K562 (cell line): ENCODE measurements around the gene GSTA4. TPM values are rescaled to one million over a fixed set of nuclear protein-coding genes. Genes with fewer than 3 reads are reported as not detected.

ENCODE experiments used
- ATAC-seq: fragments of 200-7000 bp; cut with Tn5 transposase; 3 replicates; pipeline ENCODE4 v1.9.1; 2020; ENCODE audit warnings: moderate library complexity
- BruUV-seq: library from RNA; stranded (reverse); fragments of 400-500 nt; replicated peaks from 2 replicates; lab custom pipeline; 2021; lab: Mats Ljungman, UMichigan
- CTCF ChIA-PET: fragments of 300-600 bp; formaldehyde crosslinking; extraction: SDS; loops from one replicate; lab custom pipeline; 2021; ENCODE audit warnings: low intra/inter-chr PET ratio; lab: Yijun Ruan, JAX
- POLR2A ChIA-PET: fragments of 300-600, 350-650 bp; sonication (Branson Sonifier 250); formaldehyde crosslinking; extraction: SDS; loops from one replicate; lab custom pipeline; 2021; ENCODE audit warnings: antibody characterized with exemption, inconsistent platforms; lab: Yijun Ruan, JAX
- DNase-seq, 4 experiments: peaks; one replicate each; pipeline versions ENCODE4 v3.0.0 to v3.0.0-alpha.2; 2011 to 2018; ENCODE audit warnings: low spot score in 3 of 4, mixed read lengths in 3 of 4; ENCODE audit errors: extremely low read depth in 1 of 4
- FAIRE-seq: peaks from 2 replicates; lab custom pipeline; 2011; peaks lifted over from hg19 to GRCh38; lab: Jason Lieb, UNC
- H2AFZ ChIP-seq: 2 replicates; pipeline ENCODE4 v1.6.0; 2011; ENCODE audit warnings: low read depth, low read length, control low read depth, inconsistent platforms
- H3K27ac ChIP-seq: fragments of 200-600 bp; 3 replicates; pipeline ENCODE4 v1.8.0; 2011; ENCODE audit warnings: low read depth, mild to moderate bottlenecking, control low read depth, inconsistent platforms, low read length, moderate library complexity, mixed read lengths; ENCODE audit errors: extremely low read depth
- H3K27me3 ChIP-seq, 2 experiments: fragments of 300-600 bp in 1 of 2; 2 replicates in 1 of 2; 3 replicates in 1 of 2; pipeline versions ENCODE4 v1.6.0 to v1.8.0; 2011; ENCODE audit warnings: inconsistent platforms in 2 of 2, low read length in 2 of 2, mild to moderate bottlenecking in 1 of 2, mixed read lengths in 1 of 2, moderate library complexity in 1 of 2; ENCODE audit not compliant: control insufficient read depth in 2 of 2, insufficient read depth in 2 of 2
- H3K36me3 ChIP-seq: fragments of 300-600 bp; 3 replicates; pipeline ENCODE4 v1.8.0; 2011; ENCODE audit warnings: mild to moderate bottlenecking, low read length, inconsistent platforms; ENCODE audit not compliant: control insufficient read depth, insufficient read depth
- H3K4me1 ChIP-seq, 2 experiments: fragments of 200-600 bp in 1 of 2; replicated peaks in 1 of 2; 2 replicates in 1 of 2; 3 replicates in 1 of 2; pipeline versions ENCODE4 v1.5.1 to v1.8.0; 2011; ENCODE audit warnings: inconsistent platforms in 2 of 2, low read length in 2 of 2, mild to moderate bottlenecking in 1 of 2, mixed read lengths in 1 of 2, moderate library complexity in 1 of 2; ENCODE audit not compliant: control insufficient read depth in 2 of 2, insufficient read depth in 2 of 2
- H3K4me2 ChIP-seq: 2 replicates; pipeline ENCODE4 v1.6.1; 2011; ENCODE audit warnings: low read length, control low read depth, inconsistent platforms, mixed read lengths; ENCODE audit not compliant: insufficient read depth
- H3K4me3 ChIP-seq: fragments of 200-600 bp; sonication (generic), shearing (Covaris generic); 2 replicates; pipeline ENCODE4 v1.5.1; 2016; ENCODE audit warnings: control low read depth, inconsistent platforms
- H3K79me2 ChIP-seq: fragments of 200-600 bp; 3 replicates; pipeline ENCODE4 v1.8.0; 2011; ENCODE audit warnings: low read length, inconsistent platforms; ENCODE audit not compliant: control insufficient read depth, insufficient read depth
- H3K9ac ChIP-seq, 2 experiments: 2 replicates each; pipeline versions ENCODE4 v1.6.0 to v1.6.1; 2011; ENCODE audit warnings: low read depth in 2 of 2, low read length in 2 of 2, control low read depth in 1 of 2, inconsistent platforms in 1 of 2, mild to moderate bottlenecking in 1 of 2, mixed read lengths in 1 of 2; ENCODE audit not compliant: insufficient read depth in 1 of 2
- H3K9me1 ChIP-seq: one replicate; pipeline ENCODE4 v1.6.0; 2011; ENCODE audit warnings: inconsistent platforms, mild to moderate bottlenecking, low read length, moderate library complexity; ENCODE audit not compliant: control insufficient read depth, insufficient read depth
- H3K9me3 ChIP-seq: replicated peaks from 2 replicates; pipeline ENCODE4 v1.5.1; 2011; ENCODE audit warnings: low read depth, low read length, inconsistent platforms; ENCODE audit not compliant: control insufficient read depth, insufficient read depth
- H4K20me1 ChIP-seq: replicated peaks from 2 replicates; pipeline ENCODE4 v1.6.1; 2011; ENCODE audit warnings: low read length, inconsistent platforms, mixed read lengths; ENCODE audit not compliant: control insufficient read depth, insufficient read depth
- ATF7 ChIP-seq: fragments of 450-650 bp; IDR thresholded peaks from 2 replicates; pipeline ENCODE4 v1.7.1; 2014; ENCODE audit warnings: mild to moderate bottlenecking, moderate library complexity
- CEBPG ChIP-seq, 3 experiments: fragments of 200-800 bp in 1 of 3; sonication (Bioruptor generic) in 1 of 3; sonication (generic) in 1 of 3; formaldehyde crosslinking in 1 of 3; IDR thresholded peaks in 2 of 3; conservative IDR thresholded peaks in 1 of 3; 2 replicates each; pipeline versions ENCODE4 v1.6.1 to v1.8.0; 2016 to 2022; ENCODE audit warnings: missing compliant biosample characterization in 2 of 3, missing genetic modification characterization in 2 of 3, mild to moderate bottlenecking in 1 of 3, missing genetic modification reagents in 1 of 3
- ESRRA ChIP-seq: fragments of 450-650 bp; IDR thresholded peaks from 2 replicates; pipeline ENCODE4 v1.6.1; 2014; ENCODE audit warnings: low read depth, mild to moderate bottlenecking, moderate library complexity, borderline replicate concordance
- GABPB1 ChIP-seq: sonication (generic); formaldehyde crosslinking; IDR thresholded peaks from 2 replicates; pipeline ENCODE4 v1.8.0; 2022; ENCODE audit warnings: mild to moderate bottlenecking, missing genetic modification reagents
- HMG20B ChIP-seq: fragments of 250-450 bp; sonication (Bioruptor Pico); IDR thresholded peaks from 2 replicates; pipeline ENCODE4 v1.5.0; 2021; ENCODE audit warnings: mild to moderate bottlenecking
- NFATC3 ChIP-seq: fragments of 450-650 bp; IDR thresholded peaks from 2 replicates; pipeline ENCODE4 v1.6.1; 2017; ENCODE audit warnings: mild to moderate bottlenecking
- POLR2G ChIP-seq: fragments of 200-400 bp; formaldehyde crosslinking; IDR thresholded peaks from 2 replicates; pipeline ENCODE4 v1.6.1; 2017; ENCODE audit warnings: low read depth, mild to moderate bottlenecking, antibody characterized with exemption, low read length, moderate library complexity
- RBBP5 ChIP-seq: fragments of 200-600 bp; sonication (generic); IDR thresholded peaks from 2 replicates; pipeline ENCODE4 v1.6.1; 2012; ENCODE audit warnings: borderline replicate concordance, mild to moderate bottlenecking, low read length, control low read depth, inconsistent platforms; ENCODE audit not compliant: insufficient read depth, poor library complexity, severe bottlenecking
- ZNF57 ChIP-seq: fragments of 450-650 bp; formaldehyde crosslinking; IDR thresholded peaks from 2 replicates; pipeline ENCODE4 v1.4.0; 2020; ENCODE audit warnings: mild to moderate bottlenecking, moderate library complexity
- ZNF785 ChIP-seq: fragments of 250-450 bp; sonication (Bioruptor Pico); IDR thresholded peaks from 2 replicates; pipeline ENCODE4 v1.4.0; 2020; ENCODE audit warnings: mild to moderate bottlenecking
- WGBS: fragments of 100-300 bp; shearing (Covaris generic); methylation state at CpG from one replicate; pipeline ENCODE4 v1.1.6; 2016; ENCODE audit warnings: low coverage, mixed read lengths; ENCODE audit not compliant: insufficient coverage; ENCODE audit errors: missing lambda C conversion rate; 5-methylcytosine and 5-hydroxymethylcytosine counted together
- in situ Hi-C: fragments of 300-500 bp; cut with MboI; formaldehyde crosslinking; loops from 4 replicates; pipeline ENCODE4 v1.15.0; 2018; ENCODE audit warnings: inconsistent platforms, mixed read lengths
- intact Hi-C: fragments of 100-400 bp; cut with micrococcal nuclease; formaldehyde crosslinking; loops from 2 replicates; pipeline ENCODE4 v1.14.2; 2022
- polyA plus RNA-seq, 8 experiments: library from polyadenylated mRNA; depleted of rRNA in 4 of 8; stranded (reverse) in 5 of 8; unstranded in 3 of 8; fragments of >200 nt; fragmentation: Nextera tagmentation in 2 of 8; fragmentation: Illumina TruSeq in 1 of 8; extraction: Ambion mirVana in 2 of 8; extraction: Trizol in 1 of 8; gene quantifications; 2 replicates each; pipeline versions ENCODE4 v1.2.1 to v1.2.3, GENCODE V29; 2011 to 2014; ENCODE audit warnings: inconsistent platforms in 1 of 8, missing spikeins in 1 of 8
- total RNA-seq, 7 experiments: library from RNA; depleted of rRNA in 6 of 7; stranded (reverse); fragments of >200 nt in 6 of 7; fragmentation: Illumina TruSeq in 2 of 7; extraction: Trizol in 2 of 7; gene quantifications; 2 replicates each; pipeline versions ENCODE4 v1.2.1 to v1.2.3, GENCODE V29; 2011 to 2021; ENCODE audit warnings: low replicate concordance in 1 of 7
- TF ChIP-seq, protein P1 (sequence below): fragments of 250-450 bp; sonication (Bioruptor Pico); IDR thresholded peaks from 2 replicates; pipeline ENCODE4 v1.4.0; 2020; ENCODE audit warnings: mild to moderate bottlenecking, moderate library complexity

Gene GSTA4
- total and polyA plus RNA-seq, 9 of the 15 experiments (the other 6 are each of a cell fraction or from before 2014, with no cell fraction given): 0.89 to 4.0 (median 2.0) TPM

DNA sequence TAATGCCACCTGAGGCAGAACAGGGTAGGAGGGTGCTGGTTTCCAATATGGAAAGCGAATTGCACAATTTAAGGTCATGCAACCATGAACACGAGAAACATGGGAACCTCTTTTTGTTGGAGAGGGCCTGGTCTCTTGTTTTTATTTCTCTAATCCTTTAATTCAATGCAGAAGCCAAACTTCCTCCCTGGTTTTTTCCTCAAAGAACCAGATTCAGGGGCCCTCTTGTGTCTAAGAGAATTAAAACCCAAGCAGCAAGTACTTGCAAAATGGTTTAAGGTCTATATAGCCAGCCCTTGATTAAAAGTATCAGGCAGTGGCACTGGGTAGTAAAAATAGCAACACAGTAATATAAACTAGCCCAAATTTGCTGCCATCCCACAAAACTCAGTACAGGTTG, 19.5 kb downstream of the GSTA4 start:
- ATAC-seq: no peak
- H3K4me3 ChIP-seq: no peak overlapping the region
- no peaks in the 10 kb centered on the region for H3K79me2 ChIP-seq
- BruUV-seq: no TSS peak
- no peaks in the 10 kb centered on the region for H3K9me1 ChIP-seq
- H3K4me1 ChIP-seq: no peaks in the 10 kb centered on the region; a peak in 2 of 5 replicates
- no peak overlapping the region for H3K27ac ChIP-seq
- no peak for DNase-seq
- H3K27me3 ChIP-seq: no peaks in the 10 kb centered on the region; a peak in 2 of 5 replicates
- no peaks in the 10 kb centered on the region for H3K36me3 ChIP-seq
- 9% methylated on average over 2 of the region's 2 CpGs for WGBS
- H3K9ac ChIP-seq: no peak overlapping the region
- no peaks in the 10 kb centered on the region for H4K20me1 ChIP-seq
- H3K4me2 ChIP-seq: no peak overlapping the region
- FAIRE-seq: no peak
- in situ Hi-C loops: no loop called here
- intact Hi-C loops: no loop called here
- ChIA-PET POLR2A (no interaction called here), CTCF (no interaction called here)
- TF ChIP-seq CEBPG (CRISPR knock-in tag; IDR thresholded peaks at IDR 0.05) (no peak), CEBPG (tag; conservative IDR thresholded peaks at IDR 0.05 in 1 of 2, IDR thresholded peaks at IDR 0.05 in 1 of 2) (0 out of 4 replicates have a peak, but pooled peaks of 1 of the 2 experiments have one; percentile 13), ATF7 (no peak)
- no peaks in the 10 kb centered on the region for H3K9me3 ChIP-seq
- H2AFZ ChIP-seq: no peak overlapping the region

DNA sequence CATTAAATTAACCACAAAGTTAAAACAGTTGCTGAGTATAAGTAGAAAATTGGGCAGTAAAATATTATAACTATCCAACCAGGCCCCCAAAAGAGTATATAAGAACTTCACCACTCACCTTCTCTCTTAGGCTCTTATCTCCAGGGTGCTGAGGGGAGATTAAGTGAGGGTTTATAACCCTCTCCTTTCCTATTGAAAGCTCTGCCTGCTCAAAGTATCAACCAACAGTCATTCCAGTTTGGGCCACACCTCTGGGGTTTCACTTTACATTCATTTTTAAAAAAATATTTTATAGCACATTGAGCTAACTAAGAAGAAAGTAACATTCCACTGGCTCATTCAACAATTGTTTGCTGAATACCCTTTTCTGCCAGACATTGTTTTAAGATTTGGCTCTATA, 22.1 kb downstream of the GSTA4 start:
- H3K9me1 ChIP-seq: no peaks in the 10 kb centered on the region
- no peaks in the 10 kb centered on the region for H3K79me2 ChIP-seq
- no peaks in the 10 kb centered on the region for H3K9me3 ChIP-seq
- H3K27ac ChIP-seq: no peak overlapping the region
- H3K9ac ChIP-seq: no peak overlapping the region
- H3K36me3 ChIP-seq: no peaks in the 10 kb centered on the region
- in situ Hi-C loops: no loop called here
- FAIRE-seq (no peak), ATAC-seq (0 out of 3 replicates have a peak, but pooled peaks have one; percentile 42), DNase-seq (no peak)
- intact Hi-C loops: no loop called here
- TF ChIP-seq, protein P1, sequence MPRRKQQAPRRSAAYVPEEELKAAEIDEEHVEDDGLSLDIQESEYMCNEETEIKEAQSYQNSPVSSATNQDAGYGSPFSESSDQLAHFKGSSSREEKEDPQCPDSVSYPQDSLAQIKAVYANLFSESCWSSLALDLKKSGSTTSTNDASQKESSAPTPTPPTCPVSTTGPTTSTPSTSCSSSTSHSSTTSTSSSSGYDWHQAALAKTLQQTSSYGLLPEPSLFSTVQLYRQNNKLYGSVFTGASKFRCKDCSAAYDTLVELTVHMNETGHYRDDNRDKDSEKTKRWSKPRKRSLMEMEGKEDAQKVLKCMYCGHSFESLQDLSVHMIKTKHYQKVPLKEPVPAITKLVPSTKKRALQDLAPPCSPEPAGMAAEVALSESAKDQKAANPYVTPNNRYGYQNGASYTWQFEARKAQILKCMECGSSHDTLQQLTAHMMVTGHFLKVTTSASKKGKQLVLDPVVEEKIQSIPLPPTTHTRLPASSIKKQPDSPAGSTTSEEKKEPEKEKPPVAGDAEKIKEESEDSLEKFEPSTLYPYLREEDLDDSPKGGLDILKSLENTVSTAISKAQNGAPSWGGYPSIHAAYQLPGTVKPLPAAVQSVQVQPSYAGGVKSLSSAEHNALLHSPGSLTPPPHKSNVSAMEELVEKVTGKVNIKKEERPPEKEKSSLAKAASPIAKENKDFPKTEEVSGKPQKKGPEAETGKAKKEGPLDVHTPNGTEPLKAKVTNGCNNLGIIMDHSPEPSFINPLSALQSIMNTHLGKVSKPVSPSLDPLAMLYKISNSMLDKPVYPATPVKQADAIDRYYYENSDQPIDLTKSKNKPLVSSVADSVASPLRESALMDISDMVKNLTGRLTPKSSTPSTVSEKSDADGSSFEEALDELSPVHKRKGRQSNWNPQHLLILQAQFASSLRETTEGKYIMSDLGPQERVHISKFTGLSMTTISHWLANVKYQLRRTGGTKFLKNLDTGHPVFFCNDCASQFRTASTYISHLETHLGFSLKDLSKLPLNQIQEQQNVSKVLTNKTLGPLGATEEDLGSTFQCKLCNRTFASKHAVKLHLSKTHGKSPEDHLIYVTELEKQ: no peak
- TF ChIP-seq ZNF785: no peak
- no peak for TF ChIP-seq POLR2G
- no peak for TF ChIP-seq RBBP5
- TF ChIP-seq ZNF57 (CRISPR knock-in tag): no peak
- TF ChIP-seq HMG20B (CRISPR knock-in tag): no peak
- TF ChIP-seq ESRRA: no peak
- no peak for TF ChIP-seq GABPB1 (CRISPR knock-in tag)
- TF ChIP-seq NFATC3: no peak
- no TSS peak for BruUV-seq
- no peaks in the 10 kb centered on the region for H4K20me1 ChIP-seq
- H3K4me3 ChIP-seq: no peak overlapping the region
- no peaks in the 10 kb centered on the region; a peak in 2 of 5 replicates for H3K4me1 ChIP-seq
- CTCF ChIA-PET: no interaction called here
- peaks cover 0 to 8% of the 10 kb centered on the region in 2 experiments; a peak in 3 of 5 replicates for H3K27me3 ChIP-seq
- no peak overlapping the region for H3K4me2 ChIP-seq
- POLR2A ChIA-PET: no interaction called here
- no peak overlapping the region for H2AFZ ChIP-seq
